PC-9 (cell line): ENCODE data around the gene WNT4. TPM values are rescaled to one million over a fixed set of nuclear protein-coding genes. Genes with fewer than 3 reads are reported as not detected.
"Not testable (repeated sequence)": the region's sequence is repeated elsewhere in the genome, so short reads cannot be mapped to it uniquely, and the experiment has no call there.

Experiments
- BruUV-seq: library from RNA; stranded (reverse); fragments of 400-500 nt; replicated peaks from 2 replicates; lab custom pipeline; 2021; lab: Mats Ljungman, UMichigan
- CTCF ChIA-PET: fragments of 300-600 bp; sonication (Branson Sonifier 250); formaldehyde crosslinking; loops from one replicate; lab custom pipeline; 2022; ENCODE audit warnings: antibody characterized with exemption; lab: Charles Lee
- POLR2A ChIA-PET: fragments of 300-600 bp; sonication (Branson Sonifier 250); formaldehyde crosslinking; loops from one replicate; lab custom pipeline; 2022; ENCODE audit warnings: antibody characterized with exemption; ENCODE audit not compliant: unreplicated experiment; lab: Charles Lee
- DNase-seq, 2 experiments: peaks; one replicate each; pipeline versions ENCODE4 v3.0.0 to v3.0.0-alpha.2; 2015 to 2022; ENCODE audit warnings: mixed read lengths in 1 of 2
- H2AFZ ChIP-seq: fragments of 200-600 bp; sonication (generic); 2 replicates; pipeline ENCODE4 v1.8.1; 2017; ENCODE audit warnings: antibody characterized with exemption
- H3F3A ChIP-seq: fragments of 200-600 bp; sonication (generic); 2 replicates; pipeline ENCODE4 v1.8.1; 2017; ENCODE audit warnings: antibody characterized with exemption, mild to moderate bottlenecking, low read depth; ENCODE audit not compliant: insufficient read depth
- H3K27ac ChIP-seq: fragments of 200-600 bp; sonication (generic); 2 replicates; pipeline ENCODE4 v1.6.1; 2016; ENCODE audit warnings: mixed run types
- H3K27me3 ChIP-seq: fragments of 200-600 bp; sonication (generic); 2 replicates; pipeline ENCODE4 v1.6.1; 2016; ENCODE audit warnings: low read depth, mixed run types; ENCODE audit not compliant: insufficient read depth
- H3K36me3 ChIP-seq: fragments of 200-600 bp; sonication (generic); 2 replicates; pipeline ENCODE4 v1.6.1; 2016; ENCODE audit warnings: low read depth, mixed run types
- H3K4me1 ChIP-seq: fragments of 200-600 bp; sonication (generic); replicated peaks from 2 replicates; pipeline ENCODE4 v1.6.1; 2016; ENCODE audit warnings: mixed run types; ENCODE audit not compliant: insufficient read depth
- H3K4me2 ChIP-seq: fragments of 200-600 bp; sonication (generic); 2 replicates; pipeline ENCODE4 v1.6.1; 2017; ENCODE audit warnings: mixed run types
- H3K4me3 ChIP-seq: fragments of 200-600 bp; sonication (generic); 2 replicates; pipeline ENCODE4 v1.6.1; 2016; ENCODE audit warnings: mixed run types
- H3K79me2 ChIP-seq: fragments of 200-600 bp; sonication (generic); 2 replicates; pipeline ENCODE4 v1.6.1; 2017; ENCODE audit warnings: low read depth, mixed run types
- H3K9me2 ChIP-seq: fragments of 200-600 bp; sonication (generic); 2 replicates; pipeline ENCODE4 v1.8.1; 2017; ENCODE audit warnings: mild to moderate bottlenecking; ENCODE audit not compliant: insufficient read depth
- H3K9me3 ChIP-seq: fragments of 200-600 bp; sonication (generic); 2 replicates; pipeline ENCODE4 v1.8.1; 2016; ENCODE audit warnings: low read depth; ENCODE audit not compliant: insufficient read depth
- H4K20me1 ChIP-seq: fragments of 200-600 bp; sonication (generic); 2 replicates; pipeline ENCODE4 v1.8.1; 2017; ENCODE audit not compliant: insufficient read depth
- EZH2 ChIP-seq: fragments of 200-600 bp; sonication (generic); IDR thresholded peaks from 2 replicates; pipeline ENCODE4 v1.8.0; 2017; ENCODE audit warnings: antibody characterized with exemption, low read depth
- intact Hi-C: fragments of 100-400 bp; cut with micrococcal nuclease; formaldehyde crosslinking; loops from one replicate; pipeline ENCODE4 v1.10.0; 2022; ENCODE audit not compliant: unreplicated experiment
- total RNA-seq: library from RNA; stranded (reverse); gene quantifications from 2 replicates; pipeline ENCODE4 v1.2.3, GENCODE V29; 2021
- TF ChIP-seq, protein P1 (sequence below): fragments of 200-600 bp; sonication (generic); conservative IDR thresholded peaks from 2 replicates; pipeline ENCODE4 v1.6.1; 2017; ENCODE audit warnings: mixed run types, antibody characterized with exemption, mild to moderate bottlenecking, moderate library complexity

Gene WNT4
- total RNA-seq, 1 experiment from 2014 or later, result 0.83 TPM

DNA sequence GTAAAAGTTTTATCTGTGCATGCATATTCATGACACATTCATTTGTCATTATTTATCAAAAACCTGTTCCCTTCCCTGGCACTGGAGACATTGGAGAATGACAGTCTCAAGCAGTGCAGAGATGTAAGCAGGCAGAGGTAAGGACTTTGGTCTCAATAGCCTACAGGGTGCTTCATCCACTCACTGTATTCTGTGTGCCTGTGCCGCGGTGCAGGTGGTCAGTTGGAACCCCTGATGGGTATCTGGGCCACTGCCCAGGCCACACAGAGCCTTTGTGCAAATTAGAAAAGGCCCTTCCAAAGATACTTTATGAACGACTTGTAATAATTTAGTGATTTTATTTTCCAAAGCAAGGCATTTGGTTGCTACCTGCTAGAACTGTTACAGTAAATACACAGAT lies 46.4 kb downstream of the WNT4 start:
- Histone ChIP-seq H3K4me1 (no peaks in the 10 kb centered on the region), H3K79me2 (no peaks in the 10 kb centered on the region), H3K36me3 (peaks cover 5% of the 10 kb centered on the region), H3K9me2 (no peaks in the 10 kb centered on the region), H3K9me3 (no peaks in the 10 kb centered on the region), H3K4me2 (no peak overlapping the region), H3F3A (peaks cover 3% of the 10 kb centered on the region; the same call in 1 of the 2 replicates), H4K20me1 (peaks cover 11% of the 10 kb centered on the region), H3K4me3 (no peak overlapping the region), H3K27ac (no peak overlapping the region), H3K27me3 (no peaks in the 10 kb centered on the region), H2AFZ (no peak overlapping the region)
- TF ChIP-seq, protein P1, sequence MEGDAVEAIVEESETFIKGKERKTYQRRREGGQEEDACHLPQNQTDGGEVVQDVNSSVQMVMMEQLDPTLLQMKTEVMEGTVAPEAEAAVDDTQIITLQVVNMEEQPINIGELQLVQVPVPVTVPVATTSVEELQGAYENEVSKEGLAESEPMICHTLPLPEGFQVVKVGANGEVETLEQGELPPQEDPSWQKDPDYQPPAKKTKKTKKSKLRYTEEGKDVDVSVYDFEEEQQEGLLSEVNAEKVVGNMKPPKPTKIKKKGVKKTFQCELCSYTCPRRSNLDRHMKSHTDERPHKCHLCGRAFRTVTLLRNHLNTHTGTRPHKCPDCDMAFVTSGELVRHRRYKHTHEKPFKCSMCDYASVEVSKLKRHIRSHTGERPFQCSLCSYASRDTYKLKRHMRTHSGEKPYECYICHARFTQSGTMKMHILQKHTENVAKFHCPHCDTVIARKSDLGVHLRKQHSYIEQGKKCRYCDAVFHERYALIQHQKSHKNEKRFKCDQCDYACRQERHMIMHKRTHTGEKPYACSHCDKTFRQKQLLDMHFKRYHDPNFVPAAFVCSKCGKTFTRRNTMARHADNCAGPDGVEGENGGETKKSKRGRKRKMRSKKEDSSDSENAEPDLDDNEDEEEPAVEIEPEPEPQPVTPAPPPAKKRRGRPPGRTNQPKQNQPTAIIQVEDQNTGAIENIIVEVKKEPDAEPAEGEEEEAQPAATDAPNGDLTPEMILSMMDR, result no peak
- no peak for TF ChIP-seq EZH2
- POLR2A ChIA-PET, result no interaction called here
- CTCF ChIA-PET, result no interaction called here
- BruUV-seq, result no TSS peak
- intact Hi-C loops, result no loop called here
- no peak for DNase-seq

DNA sequence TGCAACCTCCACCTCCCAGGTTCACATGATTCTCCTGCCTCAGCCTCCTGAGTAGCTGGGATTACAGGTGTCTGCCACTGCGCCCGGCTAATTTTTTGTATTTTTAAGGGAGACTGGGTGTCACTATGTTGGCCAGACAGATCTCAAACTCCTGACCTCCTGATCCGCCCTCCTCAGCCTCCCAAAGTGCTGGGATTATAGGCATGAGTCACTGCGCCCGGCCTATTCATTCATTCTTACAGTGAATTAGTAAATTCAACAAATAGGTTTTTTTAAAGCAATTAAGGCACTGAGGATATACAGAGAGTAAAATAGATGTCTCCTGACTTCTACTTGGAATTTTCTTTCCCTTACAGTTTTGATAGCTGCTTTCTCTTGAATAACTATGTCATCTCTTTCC lies 46.9 kb downstream of the WNT4 start:
- DNase-seq, result no peak

DNA sequence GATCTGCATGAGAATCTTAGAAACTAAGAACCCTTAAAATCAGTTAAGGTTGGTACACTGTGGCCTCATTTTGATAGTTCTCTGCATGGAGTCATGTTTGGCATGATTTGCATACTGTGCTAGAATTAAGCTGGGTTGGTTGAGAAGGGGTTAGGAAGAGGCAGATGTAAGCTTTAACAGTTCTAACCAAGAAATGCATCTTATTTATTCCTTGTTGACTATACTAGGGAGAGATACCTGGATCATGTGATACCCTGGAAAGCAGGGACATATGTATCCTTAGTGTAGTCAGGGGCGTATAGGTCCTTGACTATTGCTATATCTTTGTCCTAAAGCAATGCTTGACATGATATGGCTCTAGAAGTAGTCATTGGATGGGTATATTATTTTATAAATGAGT lies 49.4 kb downstream of the WNT4 start:
- Histone ChIP-seq H3K4me3 (no peak overlapping the region), H3K4me2 (no peak overlapping the region), H3K27ac (no peak overlapping the region), H3F3A (peaks cover 10% of the 10 kb centered on the region; the same call in 1 of the 2 replicates), H2AFZ (no peak overlapping the region), H3K9me3 (no peaks in the 10 kb centered on the region), H3K79me2 (peaks cover 20% of the 10 kb centered on the region), H3K4me1 (no peaks in the 10 kb centered on the region), H3K27me3 (no peaks in the 10 kb centered on the region), H4K20me1 (peaks cover 37% of the 10 kb centered on the region), H3K36me3 (peaks cover 5% of the 10 kb centered on the region), H3K9me2 (no peaks in the 10 kb centered on the region)
- no peak for TF ChIP-seq EZH2
- intact Hi-C loops, result no loop called here
- CTCF ChIA-PET, result no interaction called here
- no TSS peak for BruUV-seq
- POLR2A ChIA-PET, result no interaction called here
- no peak for DNase-seq

More for the DNA sequence above, 46.9 kb downstream of the WNT4 start:
- Histone ChIP-seq H3K9me3 (no peaks in the 10 kb centered on the region), H3K36me3 (peaks cover 5% of the 10 kb centered on the region), H3K9me2 (no peaks in the 10 kb centered on the region), H3K4me3 (no peak overlapping the region), H3K79me2 (no peaks in the 10 kb centered on the region), H3K27ac (no peak overlapping the region), H2AFZ (no peak overlapping the region), H3F3A (peaks cover 3% of the 10 kb centered on the region; the same call in 1 of the 2 replicates), H4K20me1 (peaks cover 15% of the 10 kb centered on the region), H3K4me1 (no peaks in the 10 kb centered on the region), H3K4me2 (no peak overlapping the region), H3K27me3 (no peaks in the 10 kb centered on the region)
- intact Hi-C loops, result no loop called here
- ChIA-PET POLR2A (no interaction called here), CTCF (no interaction called here)
- no TSS peak for BruUV-seq
- no peak for TF ChIP-seq EZH2
- TF ChIP-seq, protein P1, result no peak

DNA sequence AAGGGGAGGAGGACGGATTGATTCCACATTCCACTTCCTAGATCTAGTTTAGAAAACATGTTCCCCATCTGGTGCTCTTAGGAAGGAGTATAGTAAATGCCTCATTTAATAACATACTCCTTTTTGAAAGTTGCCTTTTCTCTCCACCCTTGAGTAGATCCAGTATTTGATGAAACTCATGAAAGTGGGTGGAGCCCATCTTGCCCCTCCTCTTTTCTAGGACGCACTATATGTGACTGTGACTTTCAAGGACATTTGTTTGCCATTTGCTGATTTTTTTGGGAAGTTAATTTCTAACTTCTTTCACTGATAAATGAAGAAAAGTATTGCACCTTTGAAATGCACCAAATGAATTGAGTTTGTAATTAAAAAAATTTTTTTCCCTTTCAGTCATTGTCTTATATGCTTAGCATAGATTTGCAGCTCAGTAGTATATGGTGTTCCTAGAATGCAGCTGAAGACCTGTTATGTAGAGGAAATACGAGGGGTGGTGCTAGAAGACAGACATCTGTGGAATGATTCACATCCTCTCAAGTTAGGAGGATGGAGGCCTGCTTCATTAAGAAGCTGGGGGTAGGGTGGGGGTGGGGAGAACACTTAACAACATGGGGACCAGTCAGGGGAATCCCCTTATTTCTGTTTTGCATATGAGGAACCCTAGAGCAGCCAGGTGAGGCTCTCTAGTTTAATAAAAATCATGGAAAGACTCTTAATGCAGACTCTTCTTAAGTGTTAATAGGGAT lies 50.7 kb downstream of the WNT4 start:
- H3K36me3 ChIP-seq, H3K27me3 ChIP-seq, BruUV-seq, H3K9me3 ChIP-seq, H2AFZ ChIP-seq, POLR2A ChIA-PET, DNase-seq, H3K27ac ChIP-seq, H3K4me3 ChIP-seq, H3K4me1 ChIP-seq, intact Hi-C loops, H3K4me2 ChIP-seq, CTCF ChIA-PET, H3K9me2 ChIP-seq: not testable (repeated sequence)
- H4K20me1 ChIP-seq, result peaks cover 46% of the 10 kb centered on the region
- peaks cover 32% of the 10 kb centered on the region for H3K79me2 ChIP-seq
- H3F3A ChIP-seq, result peaks cover 14% of the 10 kb centered on the region; the same call in 1 of the 2 replicates
